Breast epithelium (tissue), 4 donors: ENCODE data around the gene AARS2. TPM values are rescaled to one million over a fixed set of nuclear protein-coding genes. Genes with fewer than 3 reads are reported as not detected.

Experiments used
- DNase-seq, 2 donors: peaks; one replicate each; pipeline ENCODE4 v3.0.0-alpha.2; 2019; ENCODE audit warnings: low spot score in 2 of 2
- H3K27ac ChIP-seq, 2 donors: fragments of 200-600 bp; sonication (generic) in 1 of 2; one replicate each; pipeline ENCODE4 v1.5.1; 2016 to 2019; ENCODE audit warnings: mild to moderate bottlenecking in 1 of 2
- H3K27me3 ChIP-seq, 2 donors: fragments of 200-600 bp; sonication (generic) in 1 of 2; one replicate each; pipeline versions ENCODE4 v1.5.1 to v1.6.0; 2017 to 2019; ENCODE audit warnings: control low read depth in 1 of 2, mild to moderate bottlenecking in 1 of 2
- H3K36me3 ChIP-seq: fragments of 200-600 bp; one replicate; pipeline ENCODE4 v1.5.1; 2019
- H3K4me1 ChIP-seq, 2 donors: fragments of 200-600 bp; sonication (generic); one replicate each; pipeline ENCODE4 v1.5.1; 2016 to 2019; ENCODE audit warnings: control low read depth in 1 of 2
- H3K4me3 ChIP-seq, 3 donors: fragments of 200-600 bp; sonication (generic); 1 replicate in 2 of 3; 2 replicates in 1 of 3; pipeline ENCODE4 v1.5.1; 2016 to 2019; ENCODE audit warnings: mild to moderate bottlenecking in 3 of 3, moderate library complexity in 2 of 3
- H3K9me3 ChIP-seq, 2 donors: fragments of 200-600 bp; sonication (generic) in 1 of 2; one replicate each; pipeline ENCODE4 v1.5.1; 2016 to 2019; ENCODE audit warnings: control low read depth in 1 of 2
- POLR2A ChIP-seq: fragments of 450-650 bp; IDR thresholded peaks from one replicate; pipeline ENCODE4 v1.6.1; 2016; ENCODE audit warnings: antibody characterized with exemption, mild to moderate bottlenecking, moderate library complexity
- POLR2AphosphoS5 ChIP-seq, 3 donors: sonication (generic); formaldehyde crosslinking; IDR thresholded peaks; one replicate each; pipeline ENCODE4 v1.6.1; 2017; ENCODE audit warnings: antibody characterized with exemption in 3 of 3
- intact Hi-C: fragments of 100-400 bp; cut with DNase I; formaldehyde crosslinking; loops from one replicate; pipeline ENCODE4 v1.15.1; 2023; ENCODE audit warnings: low total_unique reads
- total RNA-seq, 3 donors: library from RNA; depleted of rRNA; stranded (reverse); fragments of >200 nt; gene quantifications; one replicate each; pipeline ENCODE4 v1.1.0, GENCODE V29; 2016
- TF ChIP-seq, protein P1 (sequence below), 3 donors: fragments of 450-650 bp; IDR thresholded peaks; one replicate each; pipeline ENCODE4 v1.5.1; 2016 to 2017; ENCODE audit warnings: antibody characterized with exemption in 3 of 3, mild to moderate bottlenecking in 3 of 3, moderate library complexity in 3 of 3

Gene AARS2
- total RNA-seq, 3 donors from 2014 or later, result 6.9 to 16.5 (median 12.8) TPM

DNA sequence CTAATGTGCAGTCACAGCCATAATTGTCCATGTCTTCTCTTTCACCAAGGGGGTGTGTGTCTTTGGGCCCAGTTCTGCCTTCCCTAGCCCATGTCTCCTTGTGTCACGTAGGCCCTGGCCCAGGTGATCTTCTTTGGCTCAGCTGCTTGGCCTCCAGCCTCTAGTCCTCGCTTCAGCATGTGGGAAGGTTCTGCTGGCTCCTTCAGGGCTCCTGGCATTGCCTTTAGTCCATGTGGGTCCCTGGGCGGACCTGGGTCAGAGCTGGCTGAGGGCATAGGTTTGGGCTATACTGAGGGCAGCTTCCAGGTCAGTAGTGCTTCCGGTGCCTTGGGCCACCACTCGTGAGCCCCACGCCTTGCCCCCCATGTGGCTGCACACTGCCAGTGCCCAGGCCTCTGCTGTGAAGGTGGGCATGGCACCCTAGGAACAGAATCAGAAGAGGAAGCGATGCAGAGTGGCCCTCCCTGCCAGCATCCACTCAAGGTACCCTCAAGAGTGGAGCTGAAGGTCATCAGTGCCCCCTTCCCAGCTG, 12.8 kb downstream of the AARS2 start:
- no peaks in the 10 kb centered on the region for H3K9me3 ChIP-seq
- DNase-seq, result no peak
- H3K4me3 ChIP-seq, result no peak overlapping the region
- no peaks in the 10 kb centered on the region for H3K36me3 ChIP-seq
- TF ChIP-seq POLR2AphosphoS5 (IDR thresholded peaks at IDR 0.05) (no peak), POLR2A (no peak)
- TF ChIP-seq, protein P1, sequence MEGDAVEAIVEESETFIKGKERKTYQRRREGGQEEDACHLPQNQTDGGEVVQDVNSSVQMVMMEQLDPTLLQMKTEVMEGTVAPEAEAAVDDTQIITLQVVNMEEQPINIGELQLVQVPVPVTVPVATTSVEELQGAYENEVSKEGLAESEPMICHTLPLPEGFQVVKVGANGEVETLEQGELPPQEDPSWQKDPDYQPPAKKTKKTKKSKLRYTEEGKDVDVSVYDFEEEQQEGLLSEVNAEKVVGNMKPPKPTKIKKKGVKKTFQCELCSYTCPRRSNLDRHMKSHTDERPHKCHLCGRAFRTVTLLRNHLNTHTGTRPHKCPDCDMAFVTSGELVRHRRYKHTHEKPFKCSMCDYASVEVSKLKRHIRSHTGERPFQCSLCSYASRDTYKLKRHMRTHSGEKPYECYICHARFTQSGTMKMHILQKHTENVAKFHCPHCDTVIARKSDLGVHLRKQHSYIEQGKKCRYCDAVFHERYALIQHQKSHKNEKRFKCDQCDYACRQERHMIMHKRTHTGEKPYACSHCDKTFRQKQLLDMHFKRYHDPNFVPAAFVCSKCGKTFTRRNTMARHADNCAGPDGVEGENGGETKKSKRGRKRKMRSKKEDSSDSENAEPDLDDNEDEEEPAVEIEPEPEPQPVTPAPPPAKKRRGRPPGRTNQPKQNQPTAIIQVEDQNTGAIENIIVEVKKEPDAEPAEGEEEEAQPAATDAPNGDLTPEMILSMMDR (IDR thresholded peaks at IDR 0.05), result no peak
- intact Hi-C loops, result no loop called here
- no peak overlapping the region for H3K27ac ChIP-seq
- peaks cover 0 to 18% of the 10 kb centered on the region in 2 donors for H3K27me3 ChIP-seq
- peaks cover 0 to 5% of the 10 kb centered on the region in 2 donors for H3K4me1 ChIP-seq

DNA sequence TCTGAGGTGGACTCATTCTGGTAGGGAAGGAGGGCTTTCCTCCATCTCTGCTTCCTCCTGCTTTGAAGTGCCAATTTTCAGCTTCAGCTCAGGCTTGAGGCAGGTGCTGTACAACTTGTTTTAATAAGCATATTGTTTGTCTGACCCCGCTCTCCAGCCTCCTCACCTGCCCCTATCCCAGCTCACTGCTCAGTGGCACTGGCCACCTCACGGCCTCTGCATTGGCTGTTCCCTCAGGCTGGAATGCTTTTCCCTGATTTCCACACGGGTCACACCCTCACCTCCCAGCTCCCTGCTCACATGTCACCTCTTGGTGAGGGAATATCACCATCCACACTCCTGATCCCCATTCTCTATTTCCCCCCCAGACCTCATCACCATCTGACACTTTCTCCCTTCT, 14.3 kb downstream of the AARS2 start:
- Histone ChIP-seq H3K27ac (no peak overlapping the region), H3K4me3 (no peak overlapping the region), H3K4me1 (peaks cover 0 to 5% of the 10 kb centered on the region in 2 donors), H3K9me3 (no peaks in the 10 kb centered on the region), H3K36me3 (no peaks in the 10 kb centered on the region), H3K27me3 (peaks cover 0 to 25% of the 10 kb centered on the region in 2 donors)
- TF ChIP-seq POLR2AphosphoS5 (IDR thresholded peaks at IDR 0.05), result no peak
- TF ChIP-seq POLR2A, result no peak
- no peak for DNase-seq
- intact Hi-C loops, result no loop called here

- Histone ChIP-seq H3K27me3 (peaks cover 0 to 29% of the 10 kb centered on the region in 2 donors), H3K36me3 (no peaks in the 10 kb centered on the region), H3K4me1 (peaks cover 0 to 5% of the 10 kb centered on the region in 2 donors), H3K4me3 (peak overlapping the region in 2 of 3 donors; percentile 57 to 75), H3K9me3 (no peaks in the 10 kb centered on the region), H3K27ac (no peak overlapping the region)
- TF ChIP-seq POLR2A (no peak), POLR2AphosphoS5 (IDR thresholded peaks at IDR 0.05) (no peak)
- TF ChIP-seq, protein P1 (IDR thresholded peaks at IDR 0.05), result no peak
- no peak for DNase-seq
- intact Hi-C loops, result no loop called here
These were observed 14.9 kb downstream of the AARS2 start for GRCh38 chr6:44298055-44298803.

DNA sequence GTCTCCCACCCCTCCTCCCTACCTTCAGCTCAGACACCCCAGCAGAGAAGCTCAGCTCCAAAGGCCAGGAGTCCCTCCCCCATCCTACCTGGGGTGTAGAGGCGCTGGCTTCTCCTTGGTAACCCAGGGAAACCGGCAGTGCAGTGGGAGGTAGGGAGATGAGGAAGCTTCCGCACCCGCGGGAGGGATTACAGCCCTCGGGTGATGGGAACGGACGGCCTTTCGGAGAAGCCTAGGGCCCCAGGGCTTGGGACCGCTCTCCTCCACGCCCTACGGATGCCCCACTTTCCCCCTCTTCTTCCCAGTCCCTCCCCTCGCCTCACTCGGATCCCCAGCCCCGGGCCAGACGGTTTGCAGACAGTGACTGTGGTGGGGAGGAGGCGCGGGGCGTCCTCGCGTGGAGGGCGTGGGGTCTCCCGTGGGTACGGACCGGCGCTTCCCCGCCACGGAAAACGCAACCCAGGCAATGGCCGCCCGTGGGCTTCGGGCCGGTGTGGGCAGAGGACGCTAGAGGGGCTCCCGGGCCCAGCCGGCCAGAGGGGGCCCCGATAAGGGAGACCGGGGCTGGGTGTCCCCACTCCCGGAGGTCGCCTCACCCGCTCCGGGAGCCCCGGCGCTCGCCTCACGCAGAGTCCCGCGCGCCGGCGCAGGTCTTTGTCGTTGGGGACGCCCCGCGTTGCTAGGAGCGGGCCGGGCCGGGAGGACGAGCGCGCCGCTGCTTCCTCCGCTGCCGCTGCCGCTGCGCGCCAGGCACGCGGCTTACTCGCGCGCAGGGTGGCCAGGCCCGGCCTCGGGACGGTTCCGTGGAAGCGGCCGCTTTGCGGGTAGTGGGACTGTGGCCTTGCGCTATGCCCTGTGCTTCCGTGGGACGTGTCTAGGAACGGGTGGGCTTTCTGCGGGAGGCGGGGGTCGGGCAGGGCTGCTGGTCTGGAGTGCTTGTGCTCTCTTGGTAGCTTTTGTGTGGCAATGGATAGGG, 15.8 kb downstream of the AARS2 start:
- Histone ChIP-seq H3K27ac (no peak overlapping the region), H3K4me3 (peak overlapping the region; percentile 39 to 75 (median 57)), H3K36me3 (no peaks in the 10 kb centered on the region), H3K9me3 (no peaks in the 10 kb centered on the region), H3K27me3 (peaks cover 0 to 29% of the 10 kb centered on the region in 2 donors), H3K4me1 (peaks cover 0 to 5% of the 10 kb centered on the region in 2 donors)
- DNase-seq, result no peak
- intact Hi-C loops, result no loop called here
- TF ChIP-seq, protein P1 (IDR thresholded peaks at IDR 0.05), result no peak
- no peak for TF ChIP-seq POLR2AphosphoS5 (IDR thresholded peaks at IDR 0.05)
- TF ChIP-seq POLR2A, result no peak
